Stimulated activated naive CD4-positive, alpha-beta T cell treated with Interleukin-2 at 50 U/mL for 16 hours (primary cell): ENCODE results near the gene EPRS1.
"Not testable (repeated sequence)": the region's sequence is repeated elsewhere in the genome, so short reads cannot be mapped to it uniquely, and the experiment has no call there.

ENCODE experiments used
- DNase-seq: peaks from one replicate; lab custom pipeline; 2025; lab: John Stamatoyannopoulos, UW

Gene EPRS1

DNA sequence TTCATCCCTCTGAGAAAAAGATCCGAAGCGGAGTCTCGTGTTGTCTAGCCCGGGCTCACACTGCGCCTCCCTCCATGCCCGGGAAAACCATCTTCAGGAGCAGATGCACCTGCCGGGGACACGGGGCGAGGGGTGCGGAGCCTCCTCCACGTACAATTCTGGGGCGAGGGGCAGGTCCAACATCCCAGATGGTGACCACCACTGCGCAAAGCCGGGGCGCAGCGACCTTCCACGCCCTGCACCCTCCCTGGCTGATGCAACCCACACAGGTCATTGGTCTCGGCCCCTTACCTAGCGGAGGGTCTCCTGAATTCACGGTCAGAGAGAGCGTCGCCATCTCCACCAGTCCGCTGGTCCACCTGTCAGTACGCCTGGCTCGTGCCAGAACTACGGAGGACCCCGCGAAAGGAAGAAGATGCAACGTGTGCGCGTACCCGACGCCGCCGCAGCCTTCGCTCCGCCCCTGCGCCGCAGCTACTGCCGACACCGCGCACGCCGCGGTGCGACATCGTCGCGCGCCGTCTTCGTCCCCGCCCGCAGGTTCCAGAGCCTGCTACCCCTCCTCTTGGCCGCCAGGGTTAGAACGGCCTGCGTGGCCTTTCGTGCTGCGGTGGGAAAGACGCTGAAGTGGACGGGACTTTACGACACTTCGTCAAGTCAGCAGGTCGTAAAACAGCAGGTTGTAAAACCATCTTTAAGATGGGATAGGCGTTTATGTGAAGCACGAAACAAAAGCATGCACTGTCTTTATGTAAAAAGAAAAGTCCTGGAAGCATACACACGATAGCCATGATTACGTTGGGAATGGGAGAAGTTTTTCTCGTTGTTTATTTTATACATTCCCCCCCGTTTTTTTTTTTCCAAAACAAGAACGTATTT is at the start of gene EPRS1:
TSS of gene EPRS1 (minus strand) at position 454 of the 879 bp plus-strand sequence. CDS start at position 337, 117 bp downstream.
- peak; percentile 95 for DNase-seq

DNA sequence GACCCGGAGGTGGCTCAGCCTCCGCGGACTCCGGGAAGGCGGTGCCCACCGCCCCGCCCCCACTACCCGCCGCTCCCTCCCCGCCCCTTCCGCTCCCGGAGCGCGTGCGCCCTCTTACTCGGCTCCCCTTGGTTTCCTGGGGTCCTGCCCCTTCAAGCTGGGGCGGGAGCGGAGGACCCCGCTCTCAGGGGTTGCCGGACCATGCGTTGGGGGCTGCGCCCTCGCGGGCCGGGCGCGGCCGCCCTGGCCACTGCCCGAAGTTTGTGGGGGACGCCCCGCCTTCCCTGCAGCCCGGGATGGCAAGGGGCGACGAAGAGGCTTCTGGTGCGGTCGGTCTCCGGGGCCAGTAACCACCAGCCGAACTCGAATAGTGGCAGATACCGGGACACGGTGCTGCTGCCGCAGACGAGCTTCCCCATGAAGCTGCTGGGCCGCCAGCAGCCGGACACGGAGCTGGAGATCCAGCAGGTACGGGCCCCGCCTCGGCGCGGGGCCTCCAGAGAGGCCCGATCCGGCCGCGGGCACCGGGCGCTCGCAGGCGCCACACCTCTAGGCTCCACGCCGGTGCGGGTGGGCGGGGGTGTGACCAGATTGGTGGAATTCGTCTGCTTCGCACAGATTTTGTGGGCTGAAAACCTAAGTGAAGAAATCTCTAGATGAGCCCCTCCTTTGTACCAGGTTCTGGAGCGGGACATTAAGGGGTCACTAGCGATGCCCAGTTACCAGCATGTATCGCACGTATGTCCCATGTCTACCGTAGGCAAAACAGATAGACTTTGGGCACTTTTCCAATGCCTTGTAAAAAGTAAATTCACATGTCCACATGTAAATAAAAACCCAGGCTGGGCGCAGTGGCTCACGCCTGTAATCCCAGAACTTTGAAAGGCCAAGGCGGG is 48.0 kb upstream of the EPRS1 start, which contains the start of gene IARS2:
TSS of gene IARS2 (plus strand) at position 117 of the 896 bp plus-strand sequence. CDS start at position 202, 85 bp downstream.
- peak; percentile 89 for DNase-seq

DNA sequence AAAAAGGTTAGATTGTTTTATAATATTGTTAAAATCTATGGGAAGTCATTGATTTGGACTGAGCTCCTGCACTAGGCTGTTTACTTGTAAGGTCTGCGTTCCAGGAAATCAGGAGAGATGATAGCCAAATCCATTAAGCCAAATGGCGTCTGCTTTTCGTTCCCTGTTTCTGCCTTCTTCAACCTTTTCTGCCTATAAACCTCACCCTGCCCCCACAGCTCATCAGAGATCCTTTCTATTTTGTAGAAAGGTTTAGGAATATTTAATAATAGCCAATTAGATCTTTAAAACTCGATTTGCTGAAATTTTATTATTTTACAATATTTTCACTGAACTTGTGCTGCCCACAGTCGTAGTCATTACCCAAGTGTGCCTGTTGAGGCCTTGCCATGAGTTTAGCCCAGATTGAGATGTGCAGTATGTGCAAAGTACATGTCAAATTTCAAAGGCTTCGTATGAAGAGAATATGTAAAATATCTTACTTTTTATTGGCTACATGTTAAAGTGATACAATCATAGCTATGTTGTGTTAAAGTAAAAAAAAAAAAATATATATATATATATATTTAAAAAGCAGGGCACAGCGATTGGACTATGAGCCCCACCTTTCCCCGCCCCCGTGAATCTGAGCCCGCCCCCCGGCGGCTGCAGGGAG is 47.2 kb upstream of the EPRS1 start:
- no peak for DNase-seq

DNA sequence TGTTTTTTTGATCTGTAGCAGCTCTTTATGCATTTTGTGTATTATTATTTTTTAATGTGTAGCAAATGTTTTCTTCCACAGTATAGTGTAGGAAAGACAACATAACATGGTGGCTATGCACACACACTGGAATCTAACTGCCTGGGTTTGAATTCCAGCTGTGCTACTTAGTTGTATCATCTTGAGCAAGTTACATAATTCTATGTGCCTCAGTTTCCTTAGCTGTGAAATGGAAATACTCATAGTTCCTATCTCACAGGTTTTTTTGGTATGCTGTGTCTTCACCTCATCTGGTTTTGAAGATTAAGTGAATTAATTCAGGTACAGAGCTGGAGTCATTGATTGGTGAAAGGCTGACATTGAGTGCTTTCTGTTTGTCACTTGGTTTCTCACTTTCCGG is 46.4 kb upstream of the EPRS1 start:
- DNase-seq, result no peak

DNA sequence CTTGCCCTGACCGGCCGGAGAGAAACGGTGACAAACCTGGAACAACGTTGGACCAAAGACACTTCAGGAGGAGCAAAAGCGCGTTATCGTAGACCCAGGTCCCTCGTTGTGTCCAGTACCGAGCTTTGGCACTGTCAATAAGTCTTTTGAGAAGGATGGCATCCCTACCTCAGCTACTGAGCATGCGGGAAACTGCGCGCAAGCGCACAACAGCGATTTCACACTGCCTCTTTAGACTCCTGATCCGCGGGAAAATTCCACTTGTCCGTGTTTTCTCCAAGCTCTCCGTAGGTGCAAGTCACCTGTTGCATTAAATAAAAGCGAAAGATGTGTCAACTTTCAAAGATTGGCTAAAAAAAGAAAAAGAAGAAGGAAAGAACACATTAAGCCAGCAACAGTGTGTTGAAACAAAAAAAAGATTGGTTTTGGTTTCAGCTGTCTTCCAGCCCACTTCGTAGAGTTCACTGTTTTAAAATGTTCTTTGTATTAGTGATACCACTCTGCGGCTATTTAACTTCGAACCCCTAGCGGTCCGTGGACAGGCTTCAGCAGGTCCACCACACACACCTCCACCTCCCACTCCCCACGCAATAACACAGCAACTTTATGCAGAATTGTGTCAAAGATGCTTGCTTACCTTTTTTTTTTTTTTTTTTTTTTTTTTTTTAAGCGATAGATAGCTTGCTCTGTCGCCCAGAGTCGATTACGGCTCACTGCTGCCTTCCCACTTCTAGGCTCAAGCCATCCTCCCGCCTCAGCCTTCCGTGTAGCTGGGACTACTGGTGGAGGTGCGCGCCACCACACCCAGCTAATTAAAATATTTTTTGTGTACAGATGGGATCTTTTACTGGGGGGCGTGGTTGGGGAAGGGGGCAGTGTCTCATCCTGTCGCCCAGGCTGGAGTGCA is 43.6 kb upstream of the EPRS1 start, which contains the start of gene BPNT1:
TSS of gene BPNT1 (minus strand) at position 139 of the 907 bp plus-strand sequence. CDS start 9,942 bp downstream, outside the sequence.
- DNase-seq, result peak; percentile 95

DNA sequence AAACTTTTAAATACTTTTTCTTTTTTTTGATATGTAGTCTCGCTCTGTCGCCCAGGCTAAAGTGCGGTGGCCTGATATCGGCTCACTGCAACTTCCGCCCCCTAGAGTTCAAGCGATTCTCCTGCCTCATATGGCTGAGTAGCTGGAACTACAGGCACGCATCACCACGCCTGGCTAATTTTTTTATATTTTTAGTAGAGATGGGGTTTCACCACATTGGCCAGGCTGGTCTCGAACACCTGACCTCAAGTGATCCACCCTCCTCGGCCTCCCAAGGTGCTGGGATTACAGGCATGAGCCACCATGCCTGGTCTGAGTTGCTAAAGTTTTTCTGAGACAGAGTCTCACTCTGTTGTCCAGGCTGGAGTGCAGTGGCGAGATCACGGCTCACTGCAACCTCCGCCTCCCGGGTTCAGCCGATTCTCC is 40.0 kb upstream of the EPRS1 start:
- not testable (repeated sequence) for DNase-seq

DNA sequence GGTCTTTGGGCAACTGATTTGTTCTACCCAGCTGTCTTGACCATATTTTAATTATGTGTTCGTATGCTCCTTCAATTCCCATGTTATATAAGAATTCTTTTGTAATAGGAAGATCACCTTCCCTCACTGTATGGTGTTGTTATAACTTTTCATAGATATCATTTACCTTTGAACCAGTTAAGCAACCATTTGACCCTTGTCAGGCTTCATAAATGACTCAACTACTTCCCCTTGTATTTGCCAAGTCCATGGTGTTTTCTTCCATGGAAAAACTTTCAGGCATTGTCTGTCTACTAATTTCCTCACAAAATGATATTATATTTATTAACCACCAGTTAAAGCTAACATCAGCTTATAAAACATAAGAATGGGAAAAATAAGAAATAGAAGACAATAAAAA is 38.2 kb upstream of the EPRS1 start:
- no peak for DNase-seq

DNA sequence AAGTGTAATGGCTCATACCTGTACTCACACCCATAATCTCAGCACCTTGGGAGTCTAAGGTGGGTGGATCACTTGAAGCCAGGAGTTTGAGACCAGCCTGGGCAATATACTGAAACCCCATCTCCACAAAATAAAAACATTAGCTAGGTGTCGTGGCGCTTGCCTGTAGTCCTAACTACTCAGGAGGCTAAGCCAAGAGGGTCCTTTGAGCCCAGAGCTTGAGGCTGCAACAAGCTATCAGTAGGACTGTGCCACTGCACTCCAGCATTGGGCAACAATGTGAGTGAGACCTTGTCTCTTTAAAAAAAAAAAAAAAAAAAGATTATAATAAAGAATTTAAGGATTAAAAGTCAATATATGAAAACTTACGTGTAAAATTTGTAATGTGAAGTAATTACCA is 31.6 kb upstream of the EPRS1 start:
- no peak for DNase-seq

DNA sequence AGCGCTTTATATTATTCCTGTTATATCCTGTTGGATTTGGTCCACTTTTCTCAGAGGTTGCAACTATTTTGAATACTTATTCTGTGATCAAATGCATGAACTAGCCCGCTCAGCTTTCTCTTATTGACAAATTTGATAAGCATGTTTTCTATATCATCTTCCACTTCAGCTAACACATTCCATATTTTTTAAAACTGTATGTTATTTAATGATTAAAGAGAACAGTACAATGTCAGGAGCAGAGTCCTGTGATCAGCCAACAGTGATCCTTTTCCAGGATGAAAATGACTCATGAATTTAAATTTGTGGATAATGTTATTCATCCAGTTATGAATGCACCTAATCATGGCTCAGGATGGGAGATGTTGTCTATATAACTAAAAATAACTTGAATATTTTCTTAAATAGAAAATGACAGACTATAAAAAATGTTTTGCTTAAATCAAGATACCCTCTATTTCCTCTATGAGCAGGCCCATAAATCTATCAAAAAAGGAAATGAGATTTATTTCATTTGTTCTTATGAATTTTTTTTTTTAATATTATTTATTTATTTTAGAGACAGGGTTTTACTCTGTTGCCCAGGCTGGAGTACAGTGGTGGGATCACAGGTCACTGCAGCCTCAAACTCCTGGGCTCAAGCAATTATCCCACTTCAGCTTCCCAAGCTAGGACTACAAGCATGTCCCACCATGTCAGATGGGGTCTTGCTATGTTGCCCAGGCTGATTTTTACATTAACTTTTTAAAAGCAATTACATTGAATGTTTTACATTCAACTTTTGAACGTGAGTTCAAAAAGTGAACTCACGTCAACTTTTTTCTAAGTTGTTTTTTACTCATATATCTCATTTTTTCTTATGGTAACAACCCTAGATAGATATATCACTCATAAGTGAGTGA is 30.8 kb upstream of the EPRS1 start:
- no peak for DNase-seq

DNA sequence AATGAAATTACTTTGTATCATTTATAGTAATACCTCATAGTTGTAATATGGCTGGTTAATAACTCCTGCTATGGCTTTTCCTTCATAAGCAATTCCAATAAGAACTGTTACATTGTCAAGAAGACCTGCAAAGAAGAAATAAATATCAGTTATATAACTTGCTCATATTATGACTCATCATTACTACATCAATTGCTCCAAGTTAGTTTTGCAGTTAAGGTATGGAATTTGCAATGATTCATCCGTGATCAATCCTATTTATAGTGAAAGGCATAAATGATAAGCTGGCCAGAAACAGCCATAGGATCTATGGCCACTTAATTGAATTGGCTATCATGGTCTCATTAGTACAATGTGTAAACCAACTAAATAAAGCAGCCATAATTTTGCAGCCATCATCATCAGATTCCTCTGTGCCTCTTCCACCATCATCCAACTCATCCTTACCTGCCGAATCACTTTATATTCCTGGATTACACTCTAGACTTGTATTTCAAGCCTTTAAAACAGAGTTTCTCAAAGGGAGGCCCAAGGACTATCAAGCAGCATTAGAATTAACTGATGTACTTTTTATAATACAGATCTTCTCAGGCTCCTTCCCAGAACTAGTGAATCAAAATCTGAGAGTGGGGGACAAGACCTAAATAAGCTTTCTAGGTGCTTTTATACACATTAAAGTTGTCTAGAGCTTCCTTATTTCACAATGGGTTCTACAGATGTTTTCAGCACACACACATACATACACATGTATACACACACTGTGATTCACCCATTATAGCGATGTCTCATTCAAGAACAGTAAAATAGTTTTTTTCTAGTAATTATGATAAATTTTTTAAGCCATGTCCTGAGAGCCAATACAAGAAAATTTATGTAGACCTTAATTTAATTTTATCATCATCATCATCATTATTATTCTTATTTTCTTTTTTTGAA is 21.2 kb upstream of the EPRS1 start:
- no peak for DNase-seq

DNA sequence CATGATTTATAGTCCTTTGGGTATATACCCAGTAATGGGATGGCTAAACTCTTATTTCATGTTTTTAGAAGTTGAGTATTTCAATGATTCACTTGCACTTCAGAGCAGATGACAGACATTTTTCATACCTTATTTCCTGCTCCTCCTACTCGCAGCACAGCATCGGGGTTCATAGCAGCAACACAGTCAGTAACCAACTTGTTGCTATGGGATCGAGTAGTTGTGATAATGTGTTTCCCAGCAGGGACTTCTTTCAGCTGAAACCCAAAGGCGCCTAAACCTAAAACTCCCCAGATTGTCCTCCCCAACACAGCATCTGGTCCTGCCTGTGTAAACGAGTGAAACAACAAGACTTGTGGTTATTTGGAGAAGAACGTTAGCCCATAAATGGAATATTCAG is 16.3 kb upstream of the EPRS1 start:
- no peak for DNase-seq

DNA sequence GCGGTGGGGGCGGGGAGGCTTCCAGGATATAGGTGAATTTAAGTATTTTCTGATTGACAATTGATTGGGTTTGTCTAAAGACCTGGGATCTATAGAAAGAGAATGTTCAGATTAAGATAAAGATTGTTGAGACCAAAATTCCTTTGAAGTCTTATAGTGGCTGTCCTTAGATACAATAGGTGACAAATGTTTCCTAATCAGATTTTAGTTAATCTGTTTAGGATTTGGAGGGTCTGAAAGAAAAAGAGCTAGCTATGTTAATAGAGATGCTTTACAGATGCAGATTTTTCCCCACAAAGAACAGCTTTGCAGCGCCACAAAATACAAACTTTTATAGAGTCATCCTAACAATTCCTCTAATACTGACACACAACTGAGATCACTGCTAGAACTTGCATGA is 14.6 kb upstream of the EPRS1 start:
- DNase-seq, result no peak

DNA sequence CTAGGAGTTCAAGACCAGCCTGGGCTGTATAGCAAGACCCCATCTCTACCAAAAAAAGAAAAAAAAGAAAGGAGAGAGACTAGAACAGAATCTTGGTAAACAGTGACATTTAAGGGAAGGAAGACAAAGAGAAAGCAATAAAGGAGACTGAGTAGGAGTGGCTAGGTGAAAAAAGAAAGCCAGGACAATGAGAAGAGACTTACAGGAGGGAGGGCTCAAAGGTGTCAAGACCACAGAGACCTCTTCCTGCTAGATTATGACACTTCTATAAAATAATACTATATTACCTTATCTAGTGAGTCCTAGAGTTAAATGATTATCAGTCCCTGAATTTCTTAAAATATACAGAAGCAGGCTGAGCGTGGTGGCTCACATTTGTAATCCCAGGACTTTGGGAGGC is 10.1 kb upstream of the EPRS1 start:
- no peak for DNase-seq

DNA sequence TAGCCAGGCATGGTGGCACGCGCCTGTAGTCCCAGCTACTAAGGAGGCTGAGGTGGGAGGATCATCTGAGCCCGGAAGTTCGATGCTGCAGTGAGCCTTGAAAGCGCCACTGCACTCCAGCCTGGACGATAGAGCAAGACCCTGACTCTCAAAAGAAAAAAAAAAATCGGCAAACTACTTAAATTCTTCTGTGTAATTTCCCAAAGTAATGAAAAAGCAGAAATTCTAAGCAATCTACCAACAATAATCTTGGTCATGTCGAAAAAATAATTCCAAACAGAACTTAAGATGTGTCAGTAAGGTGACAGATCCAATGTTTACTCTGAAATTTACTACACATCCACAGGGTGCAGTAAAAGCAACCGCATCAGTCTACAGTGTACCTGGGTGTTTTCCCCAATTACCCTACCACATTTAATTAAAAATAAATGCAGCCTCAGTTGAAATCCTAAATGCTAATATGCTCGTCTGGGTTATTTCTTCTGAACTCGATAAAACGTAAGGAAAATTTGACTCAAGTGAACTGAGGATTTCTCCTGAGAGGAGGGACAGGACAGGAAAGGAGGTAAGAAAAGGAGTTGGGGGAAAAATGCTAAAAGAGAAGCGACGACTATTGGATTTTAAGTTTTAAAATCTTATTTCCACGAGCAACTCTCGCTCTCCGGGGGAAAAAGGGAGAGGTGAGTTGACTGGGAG is 801 bp downstream of the EPRS1 start:
- no peak for DNase-seq

DNA sequence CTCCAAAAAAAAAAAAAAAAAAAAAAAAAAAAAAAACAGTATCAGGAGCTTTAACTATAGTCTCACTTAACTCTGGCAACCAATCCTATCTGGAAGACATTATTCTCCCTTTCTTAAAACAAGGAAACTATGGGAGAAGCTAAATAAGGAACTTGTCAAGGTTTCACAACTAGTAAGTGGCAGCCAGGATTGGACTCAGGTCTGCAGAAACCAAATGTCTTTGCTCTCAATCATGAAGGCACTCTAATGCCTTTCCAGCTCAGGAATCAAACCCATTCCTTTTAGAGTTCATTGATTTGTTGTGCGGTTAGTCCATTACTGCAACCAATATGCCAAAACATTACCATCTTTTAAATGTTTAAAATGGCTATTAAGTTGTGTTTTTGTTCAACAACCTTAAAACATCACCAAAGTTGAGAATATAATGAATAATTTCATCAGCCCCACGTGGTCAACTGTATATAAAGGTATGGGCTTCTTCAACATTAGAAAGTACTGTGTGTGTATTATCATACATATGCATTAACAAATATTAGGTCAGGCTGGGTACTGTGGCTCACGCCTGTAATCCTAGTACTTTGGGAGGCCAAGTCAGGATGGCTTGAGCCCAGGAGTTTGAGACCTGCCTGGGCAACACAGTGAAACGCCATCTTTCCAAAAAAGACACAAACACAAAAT is 1.5 kb downstream of the EPRS1 start:
- no peak for DNase-seq

DNA sequence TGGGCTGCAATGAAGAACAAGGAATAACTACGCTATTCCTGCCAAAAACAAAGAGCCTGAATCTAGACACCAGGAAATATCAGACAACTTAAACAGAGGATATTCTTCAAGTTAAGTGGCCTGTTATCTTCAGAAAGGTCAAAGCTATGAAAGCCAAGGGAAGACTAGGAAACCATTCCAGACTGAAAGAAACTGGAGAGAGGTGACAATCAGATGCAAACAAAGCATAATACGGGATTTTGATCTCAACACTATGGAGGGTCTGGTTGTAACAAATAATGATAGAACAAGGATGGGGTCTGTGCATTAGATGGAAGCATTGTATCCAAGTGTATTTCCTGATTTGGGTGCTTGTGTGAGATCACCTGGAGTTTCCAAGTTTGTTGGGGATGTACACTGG is 2.7 kb downstream of the EPRS1 start:
- DNase-seq, result no peak

DNA sequence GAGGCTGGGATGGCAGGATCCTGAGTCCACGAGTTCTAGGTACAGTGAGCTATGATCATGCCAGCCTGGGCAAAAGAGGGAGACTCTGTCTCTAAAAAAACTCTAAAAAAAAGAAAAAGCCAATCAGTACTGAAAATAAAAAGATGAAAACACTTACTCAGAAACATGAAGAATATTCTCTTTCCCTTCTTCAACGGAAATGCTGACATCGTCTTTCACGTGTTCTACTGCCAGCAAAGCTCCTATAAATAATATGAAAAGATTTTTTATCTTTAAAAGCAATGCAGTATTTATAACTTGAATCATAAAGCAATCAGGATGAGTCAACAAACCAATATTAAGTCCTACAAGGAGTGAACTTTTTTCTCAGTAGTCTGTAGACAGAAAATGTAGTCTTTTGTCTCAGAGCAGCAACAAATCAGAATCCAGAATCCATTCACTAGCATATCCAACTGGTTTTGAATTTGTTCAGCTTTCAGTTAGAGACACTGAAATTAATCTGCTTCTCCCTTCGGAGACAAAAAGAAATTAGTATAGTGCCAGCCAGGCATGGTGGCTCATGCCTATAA is 6.2 kb downstream of the EPRS1 start:
- DNase-seq, result no peak
